T-helper 22 cell (primary cell): Measurements from ENCODE around the gene IGLL1.
"Not testable (repeated sequence)": the region's sequence is repeated elsewhere in the genome, so short reads cannot be mapped to it uniquely, and the experiment has no call there.

Experiments used
- DNase-seq: peaks from one replicate; pipeline ENCODE4 v3.0.0-alpha.2; 2020; ENCODE audit warnings: low read depth

Gene IGLL1

GRCh38 chr22:23591201-23591791, 11.2 kb upstream of the IGLL1 start:
- DNase-seq, result no peak

- no peak for DNase-seq
Measured at GRCh38 chr22:23583836-23584235, 3.7 kb upstream of the IGLL1 start.

GRCh38 chr22:23583153-23583552, 3.1 kb upstream of the IGLL1 start:
- no peak for DNase-seq

GRCh38 chr22:23581260-23581650, 1.2 kb upstream of the IGLL1 start:
- DNase-seq, result no peak

GRCh38 chr22:23580576-23581259, 628 bp upstream of the IGLL1 start:
- no peak for DNase-seq

GRCh38 chr22:23579280-23579679, 810 bp downstream of the IGLL1 start:
- no peak for DNase-seq

- DNase-seq, result no peak
Measured at GRCh38 chr22:23578306-23578705, 1.8 kb downstream of the IGLL1 start.

GRCh38 chr22:23576681-23577080, 3.4 kb downstream of the IGLL1 start:
- DNase-seq, result no peak

GRCh38 chr22:23575601-23576000, 4.5 kb downstream of the IGLL1 start:
- DNase-seq, result no peak

GRCh38 chr22:23574877-23575276, 5.2 kb downstream of the IGLL1 start:
- DNase-seq, result no peak

- no peak for DNase-seq
Measured at GRCh38 chr22:23574371-23574811, 5.7 kb downstream of the IGLL1 start.

GRCh38 chr22:23573701-23574235, 6.3 kb downstream of the IGLL1 start:
- not testable (repeated sequence) for DNase-seq

GRCh38 chr22:23573106-23573505, 7.0 kb downstream of the IGLL1 start:
- DNase-seq, result not testable (repeated sequence)

GRCh38 chr22:23571486-23571885, 8.6 kb downstream of the IGLL1 start:
- no peak for DNase-seq

- no peak for DNase-seq
Measured at GRCh38 chr22:23570681-23571080, 9.4 kb downstream of the IGLL1 start.

- DNase-seq, result no peak
Measured at GRCh38 chr22:23569716-23570115, 10.4 kb downstream of the IGLL1 start.

GRCh38 chr22:23569291-23569690, 10.8 kb downstream of the IGLL1 start:
- DNase-seq, result no peak

- no peak for DNase-seq
Measured at GRCh38 chr22:23566705-23567475, 13.2 kb downstream of the IGLL1 start.

GRCh38 chr22:23565915-23566704, 14.0 kb downstream of the IGLL1 start:
- no peak for DNase-seq

GRCh38 chr22:23565305-23565914, 14.7 kb downstream of the IGLL1 start:
- DNase-seq, result no peak

GRCh38 chr22:23564276-23564675, 15.8 kb downstream of the IGLL1 start:
- no peak for DNase-seq

- no peak for DNase-seq
Measured at GRCh38 chr22:23563111-23563510, 17.0 kb downstream of the IGLL1 start.
